Measurements from ENCODE around the gene STYK1.
A peak's percentile ranks its signal among the peaks of the same experiment; 100 is the strongest.

The STYK1 gene

GRCh38 chr12:10673659-10674384 lies at the start of gene STYK1:
STYK1 (minus strand) TSS chr12:10674052; CDS start chr12:10634618, 39,434 bp downstream.
- DNase-seq, result peak; percentile 80 to 91

GRCh38 chr12:10722905-10723746 lies 49.3 kb upstream of the STYK1 start, which contains the start of gene YBX3:
YBX3 (minus strand) TSS chr12:10723323; CDS start chr12:10723111, 212 bp downstream.
- peak; percentile 26 to 60 for DNase-seq

GRCh38 chr12:10722502-10722904 lies 48.7 kb upstream of the STYK1 start:
- DNase-seq, result peak; percentile 7 to 52

- peak; percentile 46 to 71 for DNase-seq
Observed at GRCh38 chr12:10721651-10722501, 48.0 kb upstream of the STYK1 start.

- no peak for DNase-seq
Observed at GRCh38 chr12:10720974-10721650, 47.3 kb upstream of the STYK1 start.

GRCh38 chr12:10719482-10719881 lies 45.6 kb upstream of the STYK1 start:
- DNase-seq, result no peak

- no peak for DNase-seq
Observed at GRCh38 chr12:10718279-10718821, 44.5 kb upstream of the STYK1 start.

GRCh38 chr12:10717410-10717809 lies 43.6 kb upstream of the STYK1 start:
- no peak for DNase-seq

- peak; percentile 2 to 3 for DNase-seq
Observed at GRCh38 chr12:10716704-10717315, 43.0 kb upstream of the STYK1 start.

GRCh38 chr12:10716277-10716676 lies 42.4 kb upstream of the STYK1 start:
- DNase-seq, result no peak

- DNase-seq, result no peak
Observed at GRCh38 chr12:10715491-10715890, 41.6 kb upstream of the STYK1 start.

- DNase-seq, result no peak
Observed at GRCh38 chr12:10709808-10710207, 36.0 kb upstream of the STYK1 start.

GRCh38 chr12:10708862-10709261 lies 35.0 kb upstream of the STYK1 start:
- DNase-seq, result no peak

GRCh38 chr12:10705655-10706054 lies 31.8 kb upstream of the STYK1 start:
- DNase-seq, result no peak

- no peak for DNase-seq
Observed at GRCh38 chr12:10701843-10702242, 28.0 kb upstream of the STYK1 start.

GRCh38 chr12:10701131-10701681 lies 27.4 kb upstream of the STYK1 start:
- no peak for DNase-seq

- no peak for DNase-seq
Observed at GRCh38 chr12:10700581-10700980, 26.7 kb upstream of the STYK1 start.

GRCh38 chr12:10697862-10698261 lies 24.0 kb upstream of the STYK1 start:
- no peak for DNase-seq

GRCh38 chr12:10697156-10697555 lies 23.3 kb upstream of the STYK1 start:
- no peak for DNase-seq

GRCh38 chr12:10690906-10691305 lies 17.1 kb upstream of the STYK1 start:
- DNase-seq, result no peak

GRCh38 chr12:10689146-10689545 lies 15.3 kb upstream of the STYK1 start:
- DNase-seq, result no peak
